Duodenal mucosa (tissue), 2 donors: ENCODE data around the gene APOC3.
A peak's percentile ranks its signal among the peaks of the same experiment; 100 is the strongest.

Experiments
- H3K27ac ChIP-seq: one replicate; pipeline ENCODE4 v1.7.0; 2013; ENCODE audit warnings: low read depth, low read length
- H3K27me3 ChIP-seq, 2 donors: one replicate each; pipeline ENCODE4 v1.7.0; 2013; ENCODE audit warnings: low read length in 2 of 2, control low read depth in 1 of 2; ENCODE audit not compliant: insufficient read depth in 2 of 2, control insufficient read depth in 1 of 2
- H3K36me3 ChIP-seq, 2 donors: one replicate each; pipeline ENCODE4 v1.7.0; 2013; ENCODE audit warnings: low read length in 2 of 2, control low read depth in 1 of 2; ENCODE audit not compliant: insufficient read depth in 2 of 2, control insufficient read depth in 1 of 2
- H3K4me1 ChIP-seq, 2 donors: one replicate each; pipeline ENCODE4 v1.7.0; 2013; ENCODE audit warnings: low read length in 2 of 2, control low read depth in 1 of 2; ENCODE audit not compliant: insufficient read depth in 2 of 2, control insufficient read depth in 1 of 2
- H3K4me3 ChIP-seq, 2 donors: one replicate each; pipeline ENCODE4 v1.7.0; 2013; ENCODE audit warnings: low read length in 2 of 2, low read depth in 1 of 2
- H3K9ac ChIP-seq, 2 donors: one replicate each; pipeline ENCODE4 v1.7.0; 2013; ENCODE audit warnings: low read length in 2 of 2, low read depth in 1 of 2
- H3K9me3 ChIP-seq, 2 donors: one replicate each; pipeline ENCODE4 v1.7.0; 2013; ENCODE audit warnings: low read length in 2 of 2, control low read depth in 1 of 2; ENCODE audit not compliant: control insufficient read depth in 1 of 2

APOC3 gene

GRCh38 chr11:116849060-116849459 lies 19.4 kb downstream of the APOC3 start:
- Histone ChIP-seq H3K27me3 (no peaks in the 10 kb centered on the region), H3K9ac (no peak overlapping the region), H3K4me1 (peaks cover 21 to 31% of the 10 kb centered on the region in 2 donors), H3K27ac (no peak overlapping the region), H3K4me3 (no peak overlapping the region), H3K36me3 (peaks cover 15 to 46% of the 10 kb centered on the region in 2 donors), H3K9me3 (no peaks in the 10 kb centered on the region)

GRCh38 chr11:116849486-116849885 lies 19.8 kb downstream of the APOC3 start:
- Histone ChIP-seq H3K9me3 (no peaks in the 10 kb centered on the region), H3K36me3 (peaks cover 15 to 45% of the 10 kb centered on the region in 2 donors), H3K4me3 (no peak overlapping the region), H3K9ac (no peak overlapping the region), H3K27me3 (no peaks in the 10 kb centered on the region), H3K4me1 (peaks cover 21 to 35% of the 10 kb centered on the region in 2 donors), H3K27ac (no peak overlapping the region)

GRCh38 chr11:116851626-116852025 lies 21.9 kb downstream of the APOC3 start:
- H3K4me1 ChIP-seq: peaks cover 26 to 36% of the 10 kb centered on the region in 2 donors
- H3K4me3 ChIP-seq: no peak overlapping the region
- H3K27ac ChIP-seq: no peak overlapping the region
- no peaks in the 10 kb centered on the region for H3K9me3 ChIP-seq
- no peak overlapping the region for H3K9ac ChIP-seq
- H3K27me3 ChIP-seq: no peaks in the 10 kb centered on the region
- H3K36me3 ChIP-seq: peaks cover 4 to 34% of the 10 kb centered on the region in 2 donors

- no peaks in the 10 kb centered on the region for H3K9me3 ChIP-seq
- peak overlapping the region in 1 of 2 donors; percentile 1 for H3K4me3 ChIP-seq
- H3K27me3 ChIP-seq: no peaks in the 10 kb centered on the region
- H3K36me3 ChIP-seq: peaks cover under 1 to 27% of the 10 kb centered on the region in 2 donors
- peaks cover 26 to 36% of the 10 kb centered on the region in 2 donors for H3K4me1 ChIP-seq
- no peak overlapping the region for H3K27ac ChIP-seq
- peak overlapping the region in 1 of 2 donors; percentile 15 for H3K9ac ChIP-seq
Measured at GRCh38 chr11:116852261-116853031, 22.7 kb downstream of the APOC3 start.

- Histone ChIP-seq H3K4me3 (no peak overlapping the region), H3K27ac (peak overlapping the region; percentile 26), H3K36me3 (peaks cover 8 to 31% of the 10 kb centered on the region in 2 donors), H3K27me3 (no peaks in the 10 kb centered on the region), H3K9ac (no peak overlapping the region), H3K4me1 (peaks cover 26 to 36% of the 10 kb centered on the region in 2 donors), H3K9me3 (no peaks in the 10 kb centered on the region)
Measured at GRCh38 chr11:116853461-116854073, 23.9 kb downstream of the APOC3 start.

GRCh38 chr11:116855413-116855812 lies 25.7 kb downstream of the APOC3 start:
- Histone ChIP-seq H3K27ac (no peak overlapping the region), H3K4me1 (peaks cover 26 to 36% of the 10 kb centered on the region in 2 donors), H3K36me3 (peaks cover 16 to 34% of the 10 kb centered on the region in 2 donors)

GRCh38 chr11:116856423-116856822 lies 26.7 kb downstream of the APOC3 start:
- Histone ChIP-seq H3K27me3 (no peaks in the 10 kb centered on the region), H3K4me3 (no peak overlapping the region), H3K36me3 (peaks cover 21 to 44% of the 10 kb centered on the region in 2 donors), H3K4me1 (peaks cover 26 to 31% of the 10 kb centered on the region in 2 donors), H3K9me3 (no peaks in the 10 kb centered on the region), H3K9ac (no peak overlapping the region), H3K27ac (no peak overlapping the region)

More at GRCh38 chr11:116855413-116855812, 25.7 kb downstream of the APOC3 start:
- no peaks in the 10 kb centered on the region for H3K9me3 ChIP-seq
- H3K27me3 ChIP-seq: no peaks in the 10 kb centered on the region
- no peak overlapping the region for H3K4me3 ChIP-seq
- H3K9ac ChIP-seq: no peak overlapping the region

- Histone ChIP-seq H3K9ac (no peak overlapping the region), H3K27me3 (no peaks in the 10 kb centered on the region), H3K9me3 (no peaks in the 10 kb centered on the region), H3K4me1 (peaks cover 17 to 22% of the 10 kb centered on the region in 2 donors), H3K36me3 (peaks cover 23 to 53% of the 10 kb centered on the region in 2 donors), H3K4me3 (no peak overlapping the region), H3K27ac (no peak overlapping the region)
Measured at GRCh38 chr11:116857316-116857715, 27.6 kb downstream of the APOC3 start.

- H3K27ac ChIP-seq: no peak overlapping the region
- H3K9ac ChIP-seq: no peak overlapping the region
- no peaks in the 10 kb centered on the region for H3K9me3 ChIP-seq
- H3K27me3 ChIP-seq: no peaks in the 10 kb centered on the region
- peaks cover 25 to 56% of the 10 kb centered on the region in 2 donors for H3K36me3 ChIP-seq
- H3K4me3 ChIP-seq: no peak overlapping the region
- peaks cover 10 to 16% of the 10 kb centered on the region in 2 donors for H3K4me1 ChIP-seq
Measured at GRCh38 chr11:116857936-116858335, 28.2 kb downstream of the APOC3 start.

GRCh38 chr11:116859175-116859574 lies 29.5 kb downstream of the APOC3 start:
- Histone ChIP-seq H3K9me3 (no peaks in the 10 kb centered on the region), H3K4me3 (no peak overlapping the region), H3K27ac (no peak overlapping the region), H3K9ac (no peak overlapping the region), H3K36me3 (peaks cover 31 to 67% of the 10 kb centered on the region in 2 donors), H3K27me3 (no peaks in the 10 kb centered on the region), H3K4me1 (peaks cover 4 to 5% of the 10 kb centered on the region in 2 donors)
